ENCODE results near the gene MIAT.
A peak's percentile ranks its signal among the peaks of the same experiment; 100 is the strongest.

MIAT gene

DNA sequence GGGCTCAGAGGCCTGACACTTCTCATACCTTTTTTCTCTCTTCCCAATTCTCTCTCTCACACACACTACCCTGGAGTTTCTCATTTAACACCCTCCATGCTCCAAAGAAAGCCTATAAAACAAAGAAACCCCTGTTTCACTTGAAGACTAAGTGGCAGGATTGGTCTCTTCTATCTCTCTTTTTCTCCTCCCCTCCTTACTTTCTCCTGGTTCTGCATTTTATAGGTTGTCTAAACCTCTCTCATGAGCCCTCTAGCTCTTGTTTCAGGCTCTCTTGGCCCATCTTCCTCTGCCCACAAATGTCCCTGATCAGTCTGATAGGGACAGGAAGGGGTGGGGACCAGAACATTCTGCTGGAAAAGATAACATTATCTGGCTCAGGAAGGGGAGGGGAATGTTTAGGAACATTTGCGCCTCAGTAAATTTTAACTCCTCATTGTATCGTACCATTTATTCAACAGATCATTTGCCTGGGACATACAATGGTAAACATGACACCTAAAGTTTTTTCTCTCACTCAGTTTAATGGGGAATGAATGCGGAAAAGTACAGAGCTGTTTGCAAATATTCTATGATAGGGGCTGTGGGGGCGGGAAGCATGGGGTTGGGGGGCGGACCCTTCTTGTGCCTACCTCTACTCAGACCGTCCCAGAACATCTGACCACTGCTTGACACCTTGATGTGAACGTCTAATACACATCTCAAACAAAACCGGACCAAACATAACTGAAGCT, 24.8 kb upstream of the MIAT start:
- no peak for DNase-seq (ENCODE audit: low spot score)

- no peak for DNase-seq (ENCODE audit: low spot score)
Measured at GRCh38 chr22:26634189-26634588, 23.2 kb upstream of the MIAT start.

DNA sequence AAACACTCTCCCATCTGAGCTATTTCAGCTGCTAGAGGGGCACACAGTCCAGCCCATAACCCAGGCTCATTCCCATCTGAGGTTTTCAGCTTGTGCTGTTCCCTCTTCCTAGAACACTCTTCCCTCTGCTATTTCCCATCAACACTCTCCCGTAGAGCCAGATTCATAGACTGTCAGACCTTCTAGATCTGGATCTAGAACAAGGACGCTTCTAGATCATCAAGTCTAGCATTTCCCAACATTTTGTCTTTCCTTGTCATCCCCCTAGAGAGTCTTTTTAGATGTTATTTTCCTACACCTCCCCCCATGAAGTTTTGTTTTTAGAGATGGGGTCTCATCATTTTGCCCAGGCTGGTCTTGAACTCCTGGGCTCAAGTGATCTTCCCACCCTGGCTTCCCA, 22.3 kb upstream of the MIAT start:
- DNase-seq (ENCODE audit: low spot score), result no peak

DNA sequence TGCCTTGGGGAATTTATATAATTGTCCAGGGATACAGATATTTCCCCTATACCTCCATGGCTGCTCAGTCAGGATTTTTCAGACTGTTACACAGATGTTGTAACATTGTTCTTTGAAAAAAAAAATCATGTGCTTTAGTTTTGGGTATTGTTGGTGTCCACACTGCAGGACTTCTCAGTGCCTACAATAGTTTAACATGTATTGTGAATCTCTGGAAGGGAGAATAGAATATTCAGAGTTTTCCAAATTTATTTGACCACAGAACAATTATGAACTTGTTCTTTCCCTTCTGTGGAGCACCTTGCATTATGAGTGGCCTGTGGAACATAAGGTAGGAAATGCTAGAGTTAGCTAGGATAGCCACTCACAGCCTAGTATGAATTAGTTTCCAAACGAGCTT, 21.1 kb upstream of the MIAT start:
- DNase-seq (ENCODE audit: low spot score), result no peak

- DNase-seq (ENCODE audit: low spot score), result no peak
Measured at GRCh38 chr22:26642465-26643417, 14.6 kb upstream of the MIAT start.

- DNase-seq (ENCODE audit: low spot score), result no peak
Measured at GRCh38 chr22:26643418-26644100, 13.8 kb upstream of the MIAT start.

DNA sequence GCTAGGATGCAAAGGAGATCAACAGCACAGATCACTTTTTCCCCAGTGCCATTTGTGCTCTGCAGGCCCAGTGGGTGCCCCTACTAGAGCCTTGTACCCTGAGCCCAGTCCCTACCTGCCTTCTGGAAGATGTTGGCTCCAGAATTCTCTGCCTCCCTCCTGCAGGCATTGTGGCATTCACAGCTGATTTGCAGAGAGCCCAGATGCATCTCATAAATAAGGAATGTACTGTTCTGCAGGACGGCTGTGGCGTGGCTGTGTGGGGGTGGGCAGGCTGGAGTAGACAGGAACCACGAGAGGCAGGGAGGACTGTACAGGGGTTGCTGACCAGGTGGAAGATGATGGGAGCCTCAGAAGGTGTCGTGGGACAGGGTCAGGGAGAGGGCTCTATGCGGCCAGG, 11.2 kb upstream of the MIAT start:
- DNase-seq (ENCODE audit: low spot score), result peak; percentile 69

DNA sequence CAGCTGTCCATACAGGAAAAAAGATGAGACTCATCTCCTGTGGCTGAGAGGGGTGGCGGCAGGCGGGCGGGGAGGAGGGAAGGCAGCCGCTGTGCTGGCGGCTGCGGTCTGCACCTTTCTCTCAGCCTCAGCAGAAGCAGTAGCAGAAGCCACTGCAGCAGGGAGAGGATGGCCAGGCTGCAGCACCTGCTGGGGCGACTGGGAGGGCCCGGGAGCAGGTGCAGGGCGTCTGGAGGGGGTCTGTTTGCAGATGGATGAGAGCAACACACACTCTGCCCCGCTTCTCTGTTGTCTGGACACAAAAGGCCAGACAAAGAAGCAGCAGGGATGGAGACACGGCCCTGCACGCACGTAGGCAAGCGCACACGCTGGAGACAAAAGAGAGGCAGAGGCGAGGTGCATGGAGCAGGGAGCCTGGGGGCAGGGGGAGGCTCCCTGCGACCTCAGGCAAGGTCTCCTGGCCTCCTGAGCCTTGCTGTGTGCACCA, 9.3 kb upstream of the MIAT start:
- DNase-seq (ENCODE audit: low spot score), result no peak

GRCh38 chr22:26648528-26649388, 8.6 kb upstream of the MIAT start:
- no peak for DNase-seq (ENCODE audit: low spot score)

DNA sequence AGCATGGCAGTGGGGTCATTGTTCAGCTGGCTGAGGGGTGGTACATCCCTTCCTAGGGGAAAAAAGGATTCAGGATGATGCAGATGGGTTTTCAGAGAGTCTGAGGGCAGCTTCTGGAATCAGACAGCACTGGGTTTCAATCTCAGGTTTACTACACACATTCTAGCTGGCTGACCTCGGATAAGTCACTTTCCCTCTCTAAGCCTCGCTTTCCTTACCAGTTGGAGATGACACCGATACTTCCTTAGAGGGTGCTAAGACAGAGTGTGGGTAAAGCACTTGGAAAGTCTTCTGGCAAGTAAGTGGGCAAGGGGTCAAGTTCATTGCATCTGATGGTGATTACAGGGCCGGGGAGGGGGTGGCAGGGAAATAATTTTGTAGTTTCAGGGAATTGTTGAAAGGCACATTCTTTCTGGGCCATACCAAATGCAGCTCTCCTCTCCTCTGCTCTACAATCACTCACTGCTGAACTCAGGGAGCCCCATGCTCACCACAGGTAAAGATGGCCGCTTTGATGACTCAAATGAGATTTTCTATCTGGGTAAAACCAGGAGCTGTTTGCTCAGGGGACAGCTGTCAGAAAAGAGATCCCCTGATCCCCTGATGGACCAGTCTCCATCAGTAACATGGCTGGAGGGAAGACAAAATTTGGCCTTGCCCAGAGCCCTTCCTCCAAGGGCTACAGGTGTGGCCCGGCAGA, 6.5 kb upstream of the MIAT start:
- DNase-seq (ENCODE audit: low spot score), result no peak

- DNase-seq (ENCODE audit: low spot score), result no peak
Measured at GRCh38 chr22:26651815-26652214, 5.6 kb upstream of the MIAT start.

DNA sequence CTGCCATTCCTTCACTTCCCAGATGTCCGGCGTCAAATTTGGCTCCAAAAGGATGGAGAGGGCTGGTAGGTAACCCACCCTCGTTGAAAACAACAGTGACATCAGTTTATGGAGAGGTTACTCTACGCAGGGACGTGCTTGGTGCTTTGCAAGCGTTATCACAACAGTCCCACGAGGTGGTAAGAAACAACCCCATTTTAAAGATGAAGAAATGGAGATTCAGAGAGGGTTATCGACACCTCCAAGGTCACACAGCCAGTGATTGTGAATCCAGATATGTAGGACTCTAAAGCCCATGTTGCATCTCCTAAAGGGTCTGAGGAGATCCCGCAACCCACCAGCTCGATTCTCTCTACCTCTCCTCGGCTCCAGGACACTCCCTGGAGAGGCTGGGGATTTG, 773 bp downstream of the MIAT start:
- no peak for DNase-seq (ENCODE audit: low spot score)

DNA sequence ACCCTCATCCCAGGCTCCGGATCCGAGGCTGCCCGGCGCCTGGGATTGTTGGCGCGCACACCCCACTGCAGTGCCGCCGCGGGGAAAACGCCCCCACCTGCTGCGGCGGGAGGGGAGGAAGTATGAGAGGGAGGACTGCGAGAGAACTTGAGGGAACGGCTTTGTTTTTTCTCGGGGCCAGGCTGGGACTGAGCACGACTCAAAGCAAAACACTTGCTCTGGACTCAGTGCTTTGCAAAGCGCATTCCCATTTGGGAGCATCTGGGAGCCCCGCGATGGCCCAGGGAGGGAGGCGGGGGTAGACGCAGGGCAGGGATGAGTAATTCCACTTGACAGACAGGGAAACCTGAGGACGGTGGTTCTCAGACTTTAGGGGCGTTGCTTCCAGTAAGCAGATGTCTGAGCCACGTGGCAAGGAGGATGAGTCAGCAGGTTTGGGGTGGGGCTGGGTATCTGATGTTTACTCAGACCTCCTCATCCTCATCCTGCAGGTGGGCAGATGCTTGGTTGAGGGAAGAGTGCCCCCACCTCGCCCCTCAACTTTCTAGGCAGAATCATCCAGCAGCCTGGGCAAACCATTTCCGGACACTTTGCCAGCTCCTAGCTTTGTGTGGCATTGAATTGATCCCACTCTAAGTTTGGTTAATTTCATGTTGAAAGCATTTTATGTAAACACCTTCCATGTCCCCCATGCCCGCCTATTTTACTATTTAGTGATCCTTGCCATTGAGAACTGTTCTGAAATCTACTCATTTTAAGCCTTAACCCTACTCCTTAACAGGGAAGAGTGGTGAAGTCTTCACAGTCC, 1.5 kb downstream of the MIAT start:
- peak; percentile 87 for DNase-seq (ENCODE audit: low spot score)

- no peak for DNase-seq (ENCODE audit: low spot score)
Measured at GRCh38 chr22:26660356-26660755, 3.0 kb downstream of the MIAT start.

GRCh38 chr22:26660961-26661578, 3.7 kb downstream of the MIAT start:
- no peak for DNase-seq (ENCODE audit: low spot score)

DNA sequence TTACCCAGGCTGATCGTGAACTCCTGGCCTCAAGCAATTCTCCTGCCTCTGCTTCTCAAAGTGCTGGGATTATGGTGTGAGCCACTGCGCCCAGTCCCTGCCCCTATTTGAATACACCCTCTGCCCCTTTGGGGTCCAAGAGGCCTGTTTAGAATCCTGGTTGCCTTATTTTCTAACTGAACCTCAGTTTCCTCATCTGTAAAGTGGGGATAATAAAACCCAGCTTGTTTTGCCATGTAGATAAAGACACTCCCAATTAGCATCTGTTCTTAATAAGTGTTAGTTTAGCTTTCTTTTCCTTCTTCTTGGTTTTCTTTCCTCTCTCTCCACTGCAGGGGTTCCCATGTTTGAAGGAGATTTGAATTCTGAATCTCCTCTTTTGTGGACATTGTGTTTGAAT, 4.8 kb downstream of the MIAT start:
- DNase-seq (ENCODE audit: low spot score), result no peak

GRCh38 chr22:26663374-26663923, 6.1 kb downstream of the MIAT start:
- no peak for DNase-seq (ENCODE audit: low spot score)

DNA sequence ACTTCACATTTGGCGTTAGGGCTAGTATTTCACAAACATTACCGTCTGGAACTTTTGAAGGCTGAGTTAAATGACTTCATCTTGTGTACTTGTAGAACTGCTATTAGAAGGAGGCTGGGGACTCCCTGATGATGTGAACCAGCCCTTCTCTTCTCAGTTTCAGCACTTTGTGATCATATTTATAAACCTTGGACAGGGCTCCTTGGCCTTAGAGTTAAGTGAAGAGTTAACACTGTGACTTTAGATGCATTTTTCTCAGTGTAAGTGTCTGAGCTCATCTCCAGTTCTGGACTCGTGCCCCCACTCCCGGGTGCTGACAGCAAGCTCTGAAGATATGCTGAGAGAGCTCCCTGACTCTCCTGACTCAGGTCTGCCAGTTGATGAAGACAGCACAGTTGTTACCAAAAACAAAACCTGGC, 8.4 kb downstream of the MIAT start:
- peak; percentile 55 for DNase-seq (ENCODE audit: low spot score)

DNA sequence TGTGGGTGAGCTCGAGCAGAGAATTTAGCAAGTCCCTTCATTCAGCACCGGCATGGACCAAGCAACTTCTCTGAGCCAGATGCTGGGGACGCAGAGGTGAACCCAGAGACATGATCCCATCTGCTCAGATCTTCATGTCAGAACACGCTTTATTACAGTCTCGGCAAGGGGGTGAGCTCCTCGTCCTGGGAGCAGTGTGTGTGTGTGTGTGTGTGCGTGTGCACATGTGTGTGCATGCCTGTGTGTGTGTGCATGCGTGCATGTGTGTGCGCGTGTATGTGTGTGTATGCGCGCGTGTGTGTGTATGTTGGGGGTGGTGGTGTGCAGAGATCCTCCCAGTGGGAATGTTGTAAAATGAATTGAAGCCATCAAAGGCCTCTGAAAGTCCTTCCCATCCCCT, 9.8 kb downstream of the MIAT start:
- DNase-seq (ENCODE audit: low spot score), result no peak

Measured in AG20443 (cell line).